CD14-positive monocyte (primary cell): ENCODE measurements around the gene P4HB. TPM values are rescaled to one million over a fixed set of nuclear protein-coding genes. Genes with fewer than 3 reads are reported as not detected.

Source experiments
- DNase-seq, 3 donors: peaks; one replicate each; pipeline ENCODE4 v3.0.0-alpha.2; 2011 to 2022
- H2AFZ ChIP-seq: 2 replicates; pipeline ENCODE4 v1.6.0; 2012; ENCODE audit warnings: mild to moderate bottlenecking, low read depth, low read length, inconsistent platforms; ENCODE audit not compliant: insufficient read depth, poor library complexity, severe bottlenecking
- H3K27ac ChIP-seq, 2 donors: 1 replicate in 1 of 2; 2 replicates in 1 of 2; pipeline ENCODE4 v1.5.1; 2012 to 2013; ENCODE audit warnings: low read length in 2 of 2, control low read depth in 1 of 2, inconsistent platforms in 1 of 2, low read depth in 1 of 2, mild to moderate bottlenecking in 1 of 2
- H3K27me3 ChIP-seq, 2 donors: one replicate each; pipeline versions ENCODE4 v1.6.0 to v1.6.1; 2011 to 2013; ENCODE audit warnings: low read length in 2 of 2; ENCODE audit not compliant: control insufficient read depth in 2 of 2, insufficient read depth in 2 of 2
- H3K36me3 ChIP-seq, 2 donors: replicated peaks in 1 of 2; 1 replicate in 1 of 2; 2 replicates in 1 of 2; pipeline versions ENCODE4 v1.5.1 to v1.6.1; 2012 to 2013; ENCODE audit warnings: low read length in 2 of 2, control low read depth in 1 of 2, inconsistent platforms in 1 of 2, mild to moderate bottlenecking in 1 of 2; ENCODE audit not compliant: insufficient read depth in 2 of 2, control insufficient read depth in 1 of 2
- H3K4me1 ChIP-seq, 2 donors: 1 replicate in 1 of 2; 2 replicates in 1 of 2; pipeline versions ENCODE4 v1.5.1 to v1.6.1; 2012 to 2013; ENCODE audit warnings: low read length in 2 of 2, control low read depth in 1 of 2, inconsistent platforms in 1 of 2, mild to moderate bottlenecking in 1 of 2, moderate library complexity in 1 of 2; ENCODE audit not compliant: insufficient read depth in 2 of 2, control insufficient read depth in 1 of 2
- H3K4me2 ChIP-seq: replicated peaks from 2 replicates; pipeline ENCODE3; 2012; ENCODE audit warnings: low read length, moderate library complexity, mild to moderate bottlenecking; ENCODE audit not compliant: poor library complexity, severe bottlenecking; ENCODE audit errors: extremely low read depth
- H3K4me3 ChIP-seq, 3 experiments: fragments of 200-600 bp in 1 of 3; sonication (generic) in 1 of 3; replicated peaks in 1 of 3; 1 replicate in 2 of 3; 2 replicates in 1 of 3; pipeline ENCODE4 v1.5.1; 2011 to 2013; ENCODE audit warnings: low read length in 3 of 3, mild to moderate bottlenecking in 3 of 3, control low read depth in 2 of 3, low read depth in 2 of 3, inconsistent platforms in 1 of 3, moderate library complexity in 1 of 3
- H3K79me2 ChIP-seq: 2 replicates; pipeline ENCODE4 v1.6.0; 2012; ENCODE audit warnings: mild to moderate bottlenecking, control low read depth, inconsistent platforms, low read length, moderate library complexity; ENCODE audit not compliant: insufficient read depth
- H3K9ac ChIP-seq: 2 replicates; pipeline ENCODE4 v1.6.0; 2017; ENCODE audit warnings: low read length, mild to moderate bottlenecking; ENCODE audit not compliant: insufficient read depth, poor library complexity, severe bottlenecking
- H3K9me3 ChIP-seq, 2 donors: replicated peaks in 1 of 2; 1 replicate in 1 of 2; 2 replicates in 1 of 2; pipeline versions ENCODE4 v1.5.1 to v1.6.1; 2012 to 2013; ENCODE audit warnings: low read length in 2 of 2, control low read depth in 1 of 2; ENCODE audit not compliant: control insufficient read depth in 1 of 2, insufficient read depth in 1 of 2
- H4K20me1 ChIP-seq: 2 replicates; pipeline ENCODE4 v1.6.0; 2012; ENCODE audit warnings: mild to moderate bottlenecking, low read length, control low read depth, moderate library complexity; ENCODE audit not compliant: insufficient read depth
- H3K27ac Mint-ChIP-seq, 7 donors: one replicate each; pipeline ENCODE4 v1.8.0; 2020; ENCODE audit warnings: mild to moderate bottlenecking in 7 of 7, mixed read lengths in 7 of 7, moderate library complexity in 6 of 7, inconsistent platforms in 2 of 7
- H3K27me3 Mint-ChIP-seq, 3 donors: one replicate each; pipeline ENCODE4 v1.8.0; 2021 to 2022; ENCODE audit warnings: low read depth in 3 of 3, mild to moderate bottlenecking in 3 of 3, mixed read lengths in 3 of 3, moderate library complexity in 3 of 3, inconsistent platforms in 1 of 3
- H3K36me3 Mint-ChIP-seq, 2 donors: one replicate each; pipeline ENCODE4 v1.8.0; 2020; ENCODE audit warnings: mixed read lengths in 2 of 2, inconsistent platforms in 1 of 2, mild to moderate bottlenecking in 1 of 2
- H3K4me1 Mint-ChIP-seq: one replicate; pipeline ENCODE4 v1.8.0; 2020; ENCODE audit warnings: mild to moderate bottlenecking, mixed read lengths
- H3K4me3 Mint-ChIP-seq, 2 donors: one replicate each; pipeline ENCODE4 v1.8.0; 2020; ENCODE audit warnings: mild to moderate bottlenecking in 2 of 2, mixed read lengths in 2 of 2, moderate library complexity in 1 of 2
- H3K9me3 Mint-ChIP-seq, 7 donors: one replicate each; pipeline ENCODE4 v1.8.0; 2020 to 2022; ENCODE audit warnings: mixed read lengths in 7 of 7, mild to moderate bottlenecking in 6 of 7, moderate library complexity in 6 of 7, inconsistent platforms in 2 of 7
- WGBS: methylation state at CpG from one replicate; pipeline ENCODE4 v1.1.5; 2013; ENCODE audit warnings: missing lambda C conversion rate; ENCODE audit not compliant: insufficient coverage; 5-methylcytosine and 5-hydroxymethylcytosine counted together
- intact Hi-C, 2 donors: fragments of 100-400 bp; cut with micrococcal nuclease; formaldehyde crosslinking; loops; one replicate each; pipeline versions ENCODE4 v1.15.0 to v1.15.1; 2023
- polyA plus RNA-seq, 3 donors: library from polyadenylated mRNA; depleted of rRNA in 1 of 3; unstranded in 2 of 3; stranded (reverse) in 1 of 3; fragments of 300-500 nt in 2 of 3; fragments of >200 nt in 1 of 3; fragmentation: Illumina TruSeq in 2 of 3; gene quantifications; 1 replicate in 2 of 3; 2 replicates in 1 of 3; pipeline ENCODE4 v1.2.3, GENCODE V29; 2012 to 2021
- TF ChIP-seq, protein P1 (sequence below): fragments of 200-600 bp; IDR thresholded peaks from one replicate; pipeline ENCODE4 v1.8.0; 2022; ENCODE audit warnings: antibody characterized with exemption, mild to moderate bottlenecking

The P4HB gene
- polyA plus RNA-seq, 3 donors = 108 to 297 (median 291) TPM

- peaks cover 64 to 75% of the 10 kb centered on the region in 2 donors for H3K4me1 ChIP-seq
- peaks cover 0 to 1% (median 0%) of the 10 kb centered on the region in 3 donors for H3K27me3 Mint-ChIP-seq
- H3K4me1 Mint-ChIP-seq = peaks cover 58% of the 10 kb centered on the region
- TF ChIP-seq, protein P1, sequence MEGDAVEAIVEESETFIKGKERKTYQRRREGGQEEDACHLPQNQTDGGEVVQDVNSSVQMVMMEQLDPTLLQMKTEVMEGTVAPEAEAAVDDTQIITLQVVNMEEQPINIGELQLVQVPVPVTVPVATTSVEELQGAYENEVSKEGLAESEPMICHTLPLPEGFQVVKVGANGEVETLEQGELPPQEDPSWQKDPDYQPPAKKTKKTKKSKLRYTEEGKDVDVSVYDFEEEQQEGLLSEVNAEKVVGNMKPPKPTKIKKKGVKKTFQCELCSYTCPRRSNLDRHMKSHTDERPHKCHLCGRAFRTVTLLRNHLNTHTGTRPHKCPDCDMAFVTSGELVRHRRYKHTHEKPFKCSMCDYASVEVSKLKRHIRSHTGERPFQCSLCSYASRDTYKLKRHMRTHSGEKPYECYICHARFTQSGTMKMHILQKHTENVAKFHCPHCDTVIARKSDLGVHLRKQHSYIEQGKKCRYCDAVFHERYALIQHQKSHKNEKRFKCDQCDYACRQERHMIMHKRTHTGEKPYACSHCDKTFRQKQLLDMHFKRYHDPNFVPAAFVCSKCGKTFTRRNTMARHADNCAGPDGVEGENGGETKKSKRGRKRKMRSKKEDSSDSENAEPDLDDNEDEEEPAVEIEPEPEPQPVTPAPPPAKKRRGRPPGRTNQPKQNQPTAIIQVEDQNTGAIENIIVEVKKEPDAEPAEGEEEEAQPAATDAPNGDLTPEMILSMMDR = no peak
- H3K4me2 ChIP-seq = peak overlapping the region; percentile 74
- DNase-seq = no peak
- H3K4me3 ChIP-seq = peak overlapping the region; percentile 45 to 72 (median 52)
- no peaks in the 10 kb centered on the region for H3K27me3 ChIP-seq
- intact Hi-C loops = loop anchor here (2.0 to 5.0 kb wide), 3 partner anchors 27 to 38 kb away; partner anchors contain the start of genes ARHGDIA (in 2 of the 2) and P4HB (in 1 of the 2)
- peaks cover 0 to 4% of the 10 kb centered on the region in 2 donors for H3K36me3 Mint-ChIP-seq
- peak overlapping the region; percentile 85 to 96 for H3K27ac ChIP-seq
- peak overlapping the region; percentile 83 for H3K9ac ChIP-seq
- no peaks in the 10 kb centered on the region for H4K20me1 ChIP-seq
- H3K9me3 ChIP-seq = no peaks in the 10 kb centered on the region
- H3K79me2 ChIP-seq = peaks cover 67% of the 10 kb centered on the region
- peak overlapping the region; percentile 69 to 86 for H3K4me3 Mint-ChIP-seq
- no peaks in the 10 kb centered on the region for H3K36me3 ChIP-seq
- peak overlapping the region; percentile 44 for H2AFZ ChIP-seq
- WGBS = 92% methylated on average over 27 of the region's 31 CpGs
- peaks cover 0 to 2% (median 0%) of the 10 kb centered on the region in 7 donors for H3K9me3 Mint-ChIP-seq
- peak overlapping the region; percentile 84 to 96 (median 92) for H3K27ac Mint-ChIP-seq
Measured at GRCh38 chr17:81833921-81834830, 26.2 kb downstream of the P4HB start.

DNA sequence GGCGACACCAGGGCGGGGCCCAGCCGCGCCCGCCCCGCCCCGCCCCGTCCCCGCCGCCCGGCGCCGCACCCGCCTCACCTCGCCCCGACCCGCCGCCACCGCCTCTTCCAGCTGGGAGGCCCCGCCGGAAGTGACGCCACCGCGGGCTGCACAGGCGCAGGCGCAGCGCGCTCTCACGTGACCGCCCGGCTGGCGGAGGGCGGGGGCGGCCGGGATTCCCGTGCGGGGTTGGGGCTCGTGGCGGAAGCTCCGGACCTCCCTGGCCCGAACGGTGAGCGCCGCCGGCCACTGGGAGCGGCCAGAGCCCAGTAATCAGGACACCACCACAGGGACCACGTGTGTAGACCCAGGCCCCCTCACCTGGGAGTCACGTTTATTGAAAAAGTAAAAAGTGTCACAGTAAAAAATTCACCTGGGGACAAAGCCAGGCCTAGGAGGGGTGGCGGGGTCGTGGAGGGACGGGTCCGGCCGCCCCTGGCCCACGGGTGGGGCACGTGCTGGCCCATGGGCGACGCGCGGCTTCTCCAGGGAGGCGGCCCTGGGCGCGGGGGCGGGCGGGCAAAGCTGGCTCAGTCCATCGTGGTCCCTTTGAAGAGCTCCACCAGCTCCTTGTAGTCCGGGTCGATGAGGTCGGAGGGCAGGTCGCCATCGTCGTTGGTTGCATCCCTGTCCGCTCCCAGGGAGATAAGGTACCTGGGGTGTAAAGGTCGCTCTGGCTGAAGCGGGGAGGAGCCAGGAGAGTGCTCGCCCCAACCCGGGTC, 27.0 kb downstream of the P4HB start, which contains the start of gene MCRIP1:
Gene MCRIP1 (minus strand): TSS at position 132 of the 761 bp plus-strand sequence. CDS start 8,785 bp downstream, outside the sequence.
- DNase-seq = peak; percentile 94 to 97 (median 95)
- Histone ChIP-seq H3K27me3 (no peaks in the 10 kb centered on the region), H3K4me3 (peak within 1 kb of the TSS; percentile 76 to 84 (median 83)), H3K79me2 (peaks cover 70% of the 10 kb centered on the region), H2AFZ (peak within 1 kb of the TSS; percentile 74), H3K4me2 (peak within 1 kb of the TSS; percentile 94), H3K27ac (peak within 1 kb of the TSS; percentile 88 to 96), H3K9ac (peak within 1 kb of the TSS; percentile 86), H3K36me3 (no peaks in the 10 kb centered on the region), H3K4me1 (peaks cover 55 to 67% of the 10 kb centered on the region in 2 donors), H4K20me1 (no peaks in the 10 kb centered on the region), H3K9me3 (no peaks in the 10 kb centered on the region)
- TF ChIP-seq, protein P1 = no peak
- intact Hi-C loops = loop anchor here (2.0 to 5.0 kb wide), 3 partner anchors 27 to 39 kb away; partner anchors contain the start of genes ARHGDIA (in 2 of the 2) and P4HB (in 1 of the 2)
- H3K27me3 Mint-ChIP-seq = peaks cover 0 to 1% (median 0%) of the 10 kb centered on the region in 3 donors
- peaks cover 0 to 2% (median 0%) of the 10 kb centered on the region in 7 donors for H3K9me3 Mint-ChIP-seq
- H3K27ac Mint-ChIP-seq = peak within 1 kb of the TSS; percentile 91 to 99 (median 96)
- H3K4me3 Mint-ChIP-seq = peak within 1 kb of the TSS; percentile 90 to 92
- peaks cover 0 to 4% of the 10 kb centered on the region in 2 donors for H3K36me3 Mint-ChIP-seq
- peaks cover 52% of the 10 kb centered on the region for H3K4me1 Mint-ChIP-seq
- WGBS = 4% methylated on average over 65 of the region's 76 CpGs
